ENCODE data around the gene CDC42BPB.
A peak's percentile ranks its signal among the peaks of the same experiment; 100 is the strongest.
"Not testable (repeated sequence)": the region's sequence is repeated elsewhere in the genome, so short reads cannot be mapped to it uniquely, and the experiment has no call there.

Gene CDC42BPB

GRCh38 chr14:102907303-102907844 is 150.0 kb downstream of the CDC42BPB start:
- no peak for DNase-seq

GRCh38 chr14:102906616-102907302 is 150.6 kb downstream of the CDC42BPB start:
- DNase-seq = no peak

DNA sequence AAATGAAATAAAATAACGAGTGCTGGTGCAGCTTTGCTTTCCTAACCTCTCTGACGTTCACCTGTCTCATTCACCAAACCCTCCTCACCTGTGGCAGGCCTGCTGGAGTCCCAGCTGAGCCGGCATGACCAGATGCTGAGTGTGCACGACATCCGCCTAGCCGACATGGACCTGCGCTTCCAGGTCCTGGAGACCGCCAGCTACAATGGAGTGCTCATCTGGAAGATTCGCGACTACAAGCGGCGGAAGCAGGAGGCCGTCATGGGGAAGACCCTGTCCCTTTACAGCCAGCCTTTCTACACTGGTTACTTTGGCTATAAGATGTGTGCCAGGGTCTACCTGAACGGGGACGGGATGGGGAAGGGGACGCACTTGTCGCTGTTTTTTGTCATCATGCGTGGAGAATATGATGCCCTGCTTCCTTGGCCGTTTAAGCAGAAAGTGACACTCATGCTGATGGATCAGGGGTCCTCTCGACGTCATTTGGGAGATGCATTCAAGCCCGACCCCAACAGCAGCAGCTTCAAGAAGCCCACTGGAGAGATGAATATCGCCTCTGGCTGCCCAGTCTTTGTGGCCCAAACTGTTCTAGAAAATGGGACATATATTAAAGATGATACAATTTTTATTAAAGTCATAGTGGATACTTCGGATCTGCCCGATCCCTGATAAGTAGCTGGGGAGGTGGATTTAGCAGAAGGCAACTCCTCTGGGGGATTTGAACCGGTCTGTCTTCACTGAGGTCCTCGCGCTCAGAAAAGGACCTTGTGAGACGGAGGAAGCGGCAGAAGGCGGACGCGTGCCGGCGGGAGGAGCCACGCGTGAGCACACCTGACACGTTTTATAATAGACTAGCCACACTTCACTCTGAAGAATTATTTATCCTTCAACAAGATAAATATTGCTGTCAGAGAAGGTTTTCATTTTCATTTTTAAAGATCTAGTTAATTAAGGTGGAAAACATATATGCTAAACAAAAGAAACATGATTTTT is 151.9 kb downstream of the CDC42BPB start:
- DNase-seq = no peak

GRCh38 chr14:102903889-102904512 is 153.3 kb downstream of the CDC42BPB start:
- no peak for DNase-seq

GRCh38 chr14:102903248-102903888 is 154.0 kb downstream of the CDC42BPB start:
- peak; percentile 20 for DNase-seq

- DNase-seq = no peak
Observed at GRCh38 chr14:102902523-102903247, 154.7 kb downstream of the CDC42BPB start.

DNA sequence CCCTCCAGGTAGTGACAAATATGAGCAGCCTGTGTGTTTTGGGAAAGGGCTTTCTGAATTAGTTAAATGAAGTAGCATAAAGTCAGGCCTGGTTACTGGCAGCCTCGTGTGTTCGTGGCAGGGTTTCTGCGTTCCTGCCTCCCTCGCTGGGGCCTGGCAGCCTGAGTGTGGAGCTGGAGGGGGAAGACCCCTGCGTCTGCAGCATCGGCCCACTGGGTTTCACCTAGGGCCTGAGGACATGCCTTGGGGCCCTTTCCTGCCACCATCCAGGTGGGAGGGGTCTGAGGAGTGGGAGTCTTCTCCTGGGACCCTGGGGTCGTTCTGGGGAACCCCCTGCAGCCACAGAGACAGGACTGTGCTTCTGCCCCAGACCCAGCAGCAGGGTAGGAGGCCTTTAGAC is 155.3 kb downstream of the CDC42BPB start:
- DNase-seq = no peak

- no peak for DNase-seq
Observed at GRCh38 chr14:102901633-102902032, 155.7 kb downstream of the CDC42BPB start.

GRCh38 chr14:102900631-102901571 is 156.4 kb downstream of the CDC42BPB start:
- DNase-seq = no peak

- DNase-seq = no peak
Observed at GRCh38 chr14:102899516-102899900, 157.8 kb downstream of the CDC42BPB start.

- DNase-seq = no peak
Observed at GRCh38 chr14:102898776-102899515, 158.4 kb downstream of the CDC42BPB start.

DNA sequence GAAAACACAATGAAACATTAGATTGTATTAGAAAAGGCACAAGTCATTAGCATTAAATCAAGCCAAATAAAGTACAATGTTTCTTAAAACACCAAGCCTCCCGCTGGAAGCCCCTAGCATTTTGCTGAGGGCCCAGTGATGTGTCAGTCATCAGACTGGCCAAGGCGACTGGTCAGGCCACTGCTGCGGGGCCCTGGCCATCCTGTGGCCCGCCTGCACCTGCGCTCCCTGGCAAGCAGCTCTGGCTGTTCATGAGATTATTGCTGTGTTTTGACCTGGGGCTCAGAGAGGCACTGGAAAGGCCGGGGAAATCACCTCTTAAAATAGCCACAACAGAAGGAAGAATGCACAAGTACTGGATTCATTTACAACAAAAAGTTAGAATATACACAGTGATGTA is 159.1 kb downstream of the CDC42BPB start:
- no peak for DNase-seq

- no peak for DNase-seq
Observed at GRCh38 chr14:102897299-102898027, 159.9 kb downstream of the CDC42BPB start.

- DNase-seq = not testable (repeated sequence)
Observed at GRCh38 chr14:102896735-102897134, 160.6 kb downstream of the CDC42BPB start.

DNA sequence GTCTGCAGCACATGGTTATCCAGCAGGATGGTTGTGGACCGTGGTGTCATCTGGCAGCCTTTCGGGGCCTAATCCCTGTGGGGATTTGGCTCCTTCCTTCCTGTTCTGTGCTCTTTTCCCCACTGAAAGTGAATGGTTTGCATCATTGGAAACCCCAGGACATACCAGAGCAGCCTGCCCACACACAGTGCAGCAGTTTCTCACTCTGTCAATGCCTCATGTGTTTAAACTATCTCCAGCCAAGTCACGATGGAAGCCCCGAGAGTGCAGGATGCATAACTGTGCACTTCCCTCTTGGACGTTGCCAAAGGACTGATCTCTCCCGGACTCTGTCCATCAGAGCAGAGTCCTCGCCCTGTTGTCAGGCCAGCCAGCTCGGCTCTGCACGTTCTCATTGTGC is 163.9 kb downstream of the CDC42BPB start:
- no peak for DNase-seq

DNA sequence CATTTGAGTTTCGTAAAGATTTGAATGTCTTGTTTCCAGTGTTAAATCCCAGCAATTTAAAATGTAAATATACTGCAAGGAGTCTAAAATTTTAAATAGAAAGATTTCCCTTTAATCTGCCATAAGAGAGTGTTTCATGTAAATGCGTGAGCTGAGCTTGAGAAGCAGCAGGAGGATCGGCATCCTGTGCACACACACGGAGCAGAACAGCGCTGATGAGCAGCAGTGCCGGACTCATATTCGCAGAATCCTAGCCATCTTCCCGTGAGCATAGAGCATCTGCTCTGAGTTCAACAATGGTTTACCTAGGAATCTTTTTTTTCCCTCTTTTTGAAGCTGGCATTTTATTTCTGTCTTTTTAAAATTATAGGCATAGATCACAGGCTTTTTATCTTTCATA is 164.7 kb downstream of the CDC42BPB start:
- DNase-seq = no peak

GRCh38 chr14:102891556-102891955 is 165.8 kb downstream of the CDC42BPB start:
- no peak for DNase-seq

DNA sequence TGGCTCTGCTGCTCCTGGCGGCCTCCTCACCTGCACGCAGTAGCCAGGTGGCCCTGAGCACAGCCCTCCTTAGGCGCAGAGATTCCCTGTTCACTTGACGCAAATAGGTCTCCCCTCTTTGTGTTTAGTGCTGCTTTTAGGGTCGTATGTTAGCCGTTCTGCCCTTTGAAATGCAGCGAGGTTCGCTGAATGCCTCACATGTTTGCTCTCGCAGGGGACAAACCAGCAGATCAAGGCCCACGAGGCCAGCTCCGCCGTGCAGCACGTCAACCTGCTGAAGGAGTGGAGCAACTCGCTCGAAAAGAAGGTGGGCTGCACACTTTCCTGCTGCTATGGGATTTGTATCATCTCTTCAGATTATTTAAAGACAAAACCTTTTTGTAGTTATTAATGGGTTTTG is 166.2 kb downstream of the CDC42BPB start:
- no peak for DNase-seq

DNA sequence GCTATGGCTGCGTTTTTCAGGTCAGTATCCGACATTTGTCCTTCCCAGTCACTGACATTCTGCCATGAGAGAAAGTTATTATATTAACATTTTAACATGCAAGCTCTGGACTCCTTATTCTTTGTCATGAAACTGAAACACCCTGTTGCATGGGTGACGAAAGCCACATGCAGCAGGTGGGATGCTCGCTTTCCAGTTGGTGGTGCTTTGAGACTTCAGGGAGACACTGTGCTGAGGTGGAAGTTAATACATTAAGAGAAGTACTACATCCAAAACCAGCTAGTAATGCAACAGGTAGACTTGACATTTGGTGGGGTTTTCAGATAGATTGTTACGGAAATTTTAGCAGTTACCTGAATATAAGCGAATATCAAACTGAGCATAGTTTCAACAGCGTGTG is 167.7 kb downstream of the CDC42BPB start:
- no peak for DNase-seq

Measured in DMS79 (cell line).